ENCODE data around the gene PSME1. TPM values are rescaled to one million over a fixed set of nuclear protein-coding genes. Genes with fewer than 3 reads are reported as not detected.

Gene PSME1
- total RNA-seq, 2 experiments from 2014 or later, result 149 to 187 TPM

- H3K4me3 ChIP-seq (ENCODE audit: low read depth, low read length, poor library complexity, severe bottlenecking), result no peak overlapping the region
- DNase-seq (ENCODE audit: low spot score), result no peak
- TF ChIP-seq EZH2phosphoT487 (IDR thresholded peaks at IDR 0.05; ENCODE audit: borderline replicate concordance, low read depth, low read length) (no peak), CTCF (conservative IDR thresholded peaks at IDR 0.05; ENCODE audit: low read length) (no peak)
- CTCF ChIA-PET (ENCODE audit: unreplicated experiment), result interaction anchor here (0.6 kb wide), 1 partner anchor 61 kb away, joined by 3 read pairs; no protein-coding TSS in a partner anchor
- no peaks in the 10 kb centered on the region for H3K79me2 ChIP-seq (ENCODE audit: insufficient read depth, low read depth, low read length)
- peaks cover 78% of the 10 kb centered on the region for H3K36me3 ChIP-seq (ENCODE audit: insufficient read depth, low read length)
- H4K20me1 ChIP-seq (ENCODE audit: insufficient read depth, low read length), result no peaks in the 10 kb centered on the region
- POLR2A ChIA-PET, result interaction anchor here (1.7 kb wide), 1 partner anchor 9 kb away, joined by 8 read pairs; the partner anchor contains the start of genes PSME2 and RNF31
- H3K4me2 ChIP-seq (ENCODE audit: low read length), result no peak overlapping the region
- no peaks in the 10 kb centered on the region for H3K9me3 ChIP-seq (ENCODE audit: low read length)
- H3K4me1 ChIP-seq (ENCODE audit: insufficient read depth, low read length, poor library complexity, severe bottlenecking), result no peaks in the 10 kb centered on the region
- intact Hi-C loops (cut with micrococcal nuclease; ENCODE audit: unreplicated experiment), result no loop called here
- no TSS peak for BruUV-seq (replicated peaks)
- no peak overlapping the region for H3K27ac ChIP-seq (ENCODE audit: low read depth, low read length, poor library complexity, severe bottlenecking)
- no peaks in the 10 kb centered on the region for H3K9me2 ChIP-seq (ENCODE audit: insufficient read depth, low read length)
- H2AFZ ChIP-seq (ENCODE audit: low read length), result no peak overlapping the region
These were observed 19.1 kb downstream of the PSME1 start for GRCh38 chr14:24155100-24155499.

- H3K9me2 ChIP-seq (ENCODE audit: insufficient read depth, low read length), result no peaks in the 10 kb centered on the region
- BruUV-seq (replicated peaks), result no TSS peak
- H3K27ac ChIP-seq (ENCODE audit: low read depth, low read length, poor library complexity, severe bottlenecking), result no peak overlapping the region
- peaks cover 2% of the 10 kb centered on the region; the same call in 1 of the 2 replicates for H3K79me2 ChIP-seq (ENCODE audit: insufficient read depth, low read depth, low read length)
- no peaks in the 10 kb centered on the region for H4K20me1 ChIP-seq (ENCODE audit: insufficient read depth, low read length)
- no peak overlapping the region for H3K4me3 ChIP-seq (ENCODE audit: low read depth, low read length, poor library complexity, severe bottlenecking)
- H2AFZ ChIP-seq (ENCODE audit: low read length), result no peak overlapping the region
- intact Hi-C loops (cut with micrococcal nuclease; ENCODE audit: unreplicated experiment), result no loop called here
- POLR2A ChIA-PET, result interaction anchor here (0.6 to 1.7 kb wide), 2 partner anchors 10 to 25 kb away, joined by 3 to 8 read pairs; partner anchors contain the start of genes PSME2 and RNF31
- H3K4me2 ChIP-seq (ENCODE audit: low read length), result no peak overlapping the region
- DNase-seq (ENCODE audit: low spot score), result no peak
- H3K9me3 ChIP-seq (ENCODE audit: low read length), result no peaks in the 10 kb centered on the region
- TF ChIP-seq CTCF (conservative IDR thresholded peaks at IDR 0.05; ENCODE audit: low read length) (no peak), EZH2phosphoT487 (IDR thresholded peaks at IDR 0.05; ENCODE audit: borderline replicate concordance, low read depth, low read length) (no peak)
- peaks cover 10% of the 10 kb centered on the region for H3K4me1 ChIP-seq (ENCODE audit: insufficient read depth, low read length, poor library complexity, severe bottlenecking)
- peaks cover 69% of the 10 kb centered on the region for H3K36me3 ChIP-seq (ENCODE audit: insufficient read depth, low read length)
- CTCF ChIA-PET (ENCODE audit: unreplicated experiment), result interaction anchor here (0.5 kb wide), 1 partner anchor 78 kb away, joined by 9 read pairs; no protein-coding TSS in a partner anchor
These were observed 20.8 kb downstream of the PSME1 start for GRCh38 chr14:24156840-24157239.

GRCh38 chr14:24157331-24157730 lies 21.3 kb downstream of the PSME1 start:
- Histone ChIP-seq H3K27ac (ENCODE audit: low read depth, low read length, poor library complexity, severe bottlenecking) (no peak overlapping the region), H3K9me2 (ENCODE audit: insufficient read depth, low read length) (no peaks in the 10 kb centered on the region), H3K9me3 (ENCODE audit: low read length) (no peaks in the 10 kb centered on the region), H3K4me3 (ENCODE audit: low read depth, low read length, poor library complexity, severe bottlenecking) (no peak overlapping the region), H3K36me3 (ENCODE audit: insufficient read depth, low read length) (peaks cover 65% of the 10 kb centered on the region), H3K4me1 (ENCODE audit: insufficient read depth, low read length, poor library complexity, severe bottlenecking) (peaks cover 14% of the 10 kb centered on the region), H3K79me2 (ENCODE audit: insufficient read depth, low read depth, low read length) (peaks cover 6% of the 10 kb centered on the region; the same call in 1 of the 2 replicates), H2AFZ (ENCODE audit: low read length) (no peak overlapping the region), H4K20me1 (ENCODE audit: insufficient read depth, low read length) (no peaks in the 10 kb centered on the region), H3K4me2 (ENCODE audit: low read length) (no peak overlapping the region)
- no peak for DNase-seq (ENCODE audit: low spot score)
- TF ChIP-seq CTCF (conservative IDR thresholded peaks at IDR 0.05; ENCODE audit: low read length) (no peak), EZH2phosphoT487 (IDR thresholded peaks at IDR 0.05; ENCODE audit: borderline replicate concordance, low read depth, low read length) (no peak)
- ChIA-PET CTCF (ENCODE audit: unreplicated experiment) (no interaction called here), POLR2A (no interaction called here)
- BruUV-seq (replicated peaks), result no TSS peak
- intact Hi-C loops (cut with micrococcal nuclease; ENCODE audit: unreplicated experiment), result no loop called here
